Measurements from ENCODE around the gene PLIN4.

DNA sequence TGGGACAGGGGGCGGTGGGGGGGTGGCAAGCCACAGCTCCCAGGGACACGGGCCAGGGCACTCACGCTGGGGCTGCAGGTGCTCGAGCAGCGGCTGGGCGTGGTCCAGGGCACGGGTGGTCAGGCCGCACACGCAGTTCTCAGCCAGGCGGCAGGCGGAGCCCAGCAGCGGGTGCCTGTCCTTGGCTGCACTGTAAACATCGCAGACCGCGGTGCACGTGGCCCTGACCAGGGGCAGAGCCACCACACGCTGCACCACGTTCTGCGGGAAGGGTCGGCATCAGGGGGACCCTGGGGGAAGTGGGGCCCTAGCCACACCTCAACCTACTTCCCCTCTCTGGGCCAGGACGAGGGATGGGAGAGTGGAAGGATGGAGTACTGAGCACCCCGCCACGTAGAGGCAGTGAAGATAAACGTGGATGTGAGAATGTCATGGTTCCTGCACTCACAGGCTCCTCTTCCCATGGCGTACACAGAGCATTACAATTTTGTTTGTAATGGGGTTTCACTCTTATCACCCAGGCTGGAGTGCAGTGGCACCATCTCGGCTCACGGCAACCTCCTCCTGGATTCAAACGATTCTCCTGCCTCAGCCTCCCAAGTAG is 13.4 kb upstream of the PLIN4 start:
- TF ChIP-seq, protein P1, sequence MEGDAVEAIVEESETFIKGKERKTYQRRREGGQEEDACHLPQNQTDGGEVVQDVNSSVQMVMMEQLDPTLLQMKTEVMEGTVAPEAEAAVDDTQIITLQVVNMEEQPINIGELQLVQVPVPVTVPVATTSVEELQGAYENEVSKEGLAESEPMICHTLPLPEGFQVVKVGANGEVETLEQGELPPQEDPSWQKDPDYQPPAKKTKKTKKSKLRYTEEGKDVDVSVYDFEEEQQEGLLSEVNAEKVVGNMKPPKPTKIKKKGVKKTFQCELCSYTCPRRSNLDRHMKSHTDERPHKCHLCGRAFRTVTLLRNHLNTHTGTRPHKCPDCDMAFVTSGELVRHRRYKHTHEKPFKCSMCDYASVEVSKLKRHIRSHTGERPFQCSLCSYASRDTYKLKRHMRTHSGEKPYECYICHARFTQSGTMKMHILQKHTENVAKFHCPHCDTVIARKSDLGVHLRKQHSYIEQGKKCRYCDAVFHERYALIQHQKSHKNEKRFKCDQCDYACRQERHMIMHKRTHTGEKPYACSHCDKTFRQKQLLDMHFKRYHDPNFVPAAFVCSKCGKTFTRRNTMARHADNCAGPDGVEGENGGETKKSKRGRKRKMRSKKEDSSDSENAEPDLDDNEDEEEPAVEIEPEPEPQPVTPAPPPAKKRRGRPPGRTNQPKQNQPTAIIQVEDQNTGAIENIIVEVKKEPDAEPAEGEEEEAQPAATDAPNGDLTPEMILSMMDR (IDR thresholded peaks at IDR 0.05; ENCODE audit: insufficient read depth, low read length) = no peak
- TF ChIP-seq, protein P2, sequence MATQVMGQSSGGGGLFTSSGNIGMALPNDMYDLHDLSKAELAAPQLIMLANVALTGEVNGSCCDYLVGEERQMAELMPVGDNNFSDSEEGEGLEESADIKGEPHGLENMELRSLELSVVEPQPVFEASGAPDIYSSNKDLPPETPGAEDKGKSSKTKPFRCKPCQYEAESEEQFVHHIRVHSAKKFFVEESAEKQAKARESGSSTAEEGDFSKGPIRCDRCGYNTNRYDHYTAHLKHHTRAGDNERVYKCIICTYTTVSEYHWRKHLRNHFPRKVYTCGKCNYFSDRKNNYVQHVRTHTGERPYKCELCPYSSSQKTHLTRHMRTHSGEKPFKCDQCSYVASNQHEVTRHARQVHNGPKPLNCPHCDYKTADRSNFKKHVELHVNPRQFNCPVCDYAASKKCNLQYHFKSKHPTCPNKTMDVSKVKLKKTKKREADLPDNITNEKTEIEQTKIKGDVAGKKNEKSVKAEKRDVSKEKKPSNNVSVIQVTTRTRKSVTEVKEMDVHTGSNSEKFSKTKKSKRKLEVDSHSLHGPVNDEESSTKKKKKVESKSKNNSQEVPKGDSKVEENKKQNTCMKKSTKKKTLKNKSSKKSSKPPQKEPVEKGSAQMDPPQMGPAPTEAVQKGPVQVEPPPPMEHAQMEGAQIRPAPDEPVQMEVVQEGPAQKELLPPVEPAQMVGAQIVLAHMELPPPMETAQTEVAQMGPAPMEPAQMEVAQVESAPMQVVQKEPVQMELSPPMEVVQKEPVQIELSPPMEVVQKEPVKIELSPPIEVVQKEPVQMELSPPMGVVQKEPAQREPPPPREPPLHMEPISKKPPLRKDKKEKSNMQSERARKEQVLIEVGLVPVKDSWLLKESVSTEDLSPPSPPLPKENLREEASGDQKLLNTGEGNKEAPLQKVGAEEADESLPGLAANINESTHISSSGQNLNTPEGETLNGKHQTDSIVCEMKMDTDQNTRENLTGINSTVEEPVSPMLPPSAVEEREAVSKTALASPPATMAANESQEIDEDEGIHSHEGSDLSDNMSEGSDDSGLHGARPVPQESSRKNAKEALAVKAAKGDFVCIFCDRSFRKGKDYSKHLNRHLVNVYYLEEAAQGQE (IDR thresholded peaks at IDR 0.05; ENCODE audit: insufficient replicate concordance, low read depth) = no peak
- no peak for TF ChIP-seq POLR2AphosphoS5 (IDR thresholded peaks at IDR 0.05; ENCODE audit: low read depth)
- no peak for TF ChIP-seq SPI1 (IDR thresholded peaks at IDR 0.05; ENCODE audit: borderline replicate concordance, low read depth)
